Hepatocyte (in vitro differentiated cells): ENCODE data around the gene CNNM4. TPM values are rescaled to one million over a fixed set of nuclear protein-coding genes. Genes with fewer than 3 reads are reported as not detected.
A peak's percentile ranks its signal among the peaks of the same experiment; 100 is the strongest.

Source experiments
- DNase-seq: peaks from one replicate; pipeline ENCODE4 v3.0.0-alpha.2; 2016; ENCODE audit warnings: low spot score
- H2AFZ ChIP-seq: fragments of 200-600 bp; sonication (generic); 2 replicates; pipeline ENCODE4 v1.6.0; 2016; ENCODE audit warnings: antibody characterized with exemption, mild to moderate bottlenecking
- H3K27ac ChIP-seq: fragments of 200-600 bp; sonication (generic); 2 replicates; pipeline ENCODE4 v1.5.1; 2016; ENCODE audit warnings: mild to moderate bottlenecking
- H3K27me3 ChIP-seq: fragments of 200-600 bp; sonication (generic); 2 replicates; pipeline ENCODE4 v1.6.1; 2016
- H3K36me3 ChIP-seq: fragments of 200-600 bp; sonication (generic); replicated peaks from 2 replicates; pipeline ENCODE4 v1.5.1; 2016; ENCODE audit warnings: low read depth; ENCODE audit not compliant: insufficient read depth
- H3K4me1 ChIP-seq: fragments of 200-600 bp; sonication (generic); 2 replicates; pipeline ENCODE4 v1.5.1; 2016; ENCODE audit warnings: mild to moderate bottlenecking, moderate library complexity; ENCODE audit not compliant: insufficient read depth
- H3K4me2 ChIP-seq: fragments of 200-600 bp; sonication (generic); 2 replicates; pipeline ENCODE4 v1.6.0; 2016
- H3K4me3 ChIP-seq: fragments of 200-600 bp; sonication (generic); 2 replicates; pipeline ENCODE4 v1.5.1; 2016; ENCODE audit warnings: mild to moderate bottlenecking
- H3K79me2 ChIP-seq: fragments of 200-600 bp; sonication (generic); 2 replicates; pipeline ENCODE4 v1.6.0; 2017; ENCODE audit warnings: mild to moderate bottlenecking
- H3K9me2 ChIP-seq: fragments of 200-600 bp; sonication (generic); replicated peaks from 2 replicates; pipeline ENCODE4 v1.6.0; 2017; ENCODE audit warnings: mild to moderate bottlenecking; ENCODE audit not compliant: insufficient read depth
- H3K9me3 ChIP-seq: fragments of 200-600 bp; sonication (generic); 2 replicates; pipeline ENCODE4 v1.5.1; 2016; ENCODE audit warnings: low read depth, mild to moderate bottlenecking
- H4K20me1 ChIP-seq: fragments of 200-600 bp; sonication (generic); 2 replicates; pipeline ENCODE4 v1.6.0; 2016; ENCODE audit warnings: mild to moderate bottlenecking; ENCODE audit not compliant: insufficient read depth, poor library complexity, severe bottlenecking
- CTCF ChIP-seq: fragments of 200-600 bp; sonication (generic); IDR thresholded peaks from 2 replicates; pipeline ENCODE4 v1.5.1; 2016; ENCODE audit warnings: antibody characterized with exemption, mild to moderate bottlenecking; ENCODE audit not compliant: poor library complexity
- EZH2 ChIP-seq: fragments of 200-600 bp; sonication (generic); IDR thresholded peaks from 2 replicates; pipeline ENCODE4 v1.6.1; 2016; ENCODE audit warnings: antibody characterized with exemption, mild to moderate bottlenecking, borderline replicate concordance
- EZH2phosphoT487 ChIP-seq: fragments of 200-600 bp; sonication (generic); IDR thresholded peaks from one replicate; pipeline ENCODE4 v1.6.1; 2018; ENCODE audit warnings: antibody characterized with exemption, mild to moderate bottlenecking, low read depth, moderate library complexity; ENCODE audit not compliant: unreplicated experiment, severe bottlenecking
- WGBS: methylation state at CpG from one replicate; pipeline ENCODE4 v1.1.6; 2016; ENCODE audit warnings: low lambda C conversion rate; ENCODE audit errors: missing lambda C conversion rate; 5-methylcytosine and 5-hydroxymethylcytosine counted together
- polyA plus RNA-seq: library from polyadenylated mRNA; unstranded; fragments of >200 nt; fragmentation: Nextera tagmentation; extraction: Ambion mirVana; gene quantifications from 2 replicates; pipeline ENCODE4 v1.2.1, GENCODE V29; 2016
- total RNA-seq: library from RNA; depleted of rRNA; stranded (reverse); fragments of >200 nt; gene quantifications from 2 replicates; pipeline ENCODE4 v1.2.3, GENCODE V29; 2014

The CNNM4 gene
- total and polyA plus RNA-seq, 2 experiments from 2014 or later = 8.8 to 10.8 TPM

GRCh38 chr2:96764253-96764637 lies 3.5 kb downstream of the CNNM4 start:
- Histone ChIP-seq H4K20me1 (no peaks in the 10 kb centered on the region), H3K27ac (peak overlapping the region; percentile 81), H3K4me1 (peaks cover 50% of the 10 kb centered on the region), H3K9me3 (no peaks in the 10 kb centered on the region), H3K4me3 (peak overlapping the region; percentile 24), H3K79me2 (peaks cover 76% of the 10 kb centered on the region), H3K4me2 (peak overlapping the region; percentile 82), H3K27me3 (no peaks in the 10 kb centered on the region), H3K36me3 (no peaks in the 10 kb centered on the region), H3K9me2 (no peaks in the 10 kb centered on the region), H2AFZ (peak overlapping the region; percentile 42)
- TF ChIP-seq EZH2phosphoT487 (no peak), CTCF (no peak), EZH2 (no peak)
- peak; percentile 40 for DNase-seq
- WGBS = 24% methylated on average over 8 of the region's 8 CpGs

- peaks cover 44% of the 10 kb centered on the region for H3K4me1 ChIP-seq
Measured at GRCh38 chr2:96767135-96767871, 6.6 kb downstream of the CNNM4 start.

GRCh38 chr2:96768083-96768561 lies 7.4 kb downstream of the CNNM4 start:
- H3K4me1 ChIP-seq = peaks cover 36% of the 10 kb centered on the region
- peak; percentile 48 for DNase-seq
- no peak overlapping the region for H3K4me3 ChIP-seq
- H4K20me1 ChIP-seq = no peaks in the 10 kb centered on the region
- no peaks in the 10 kb centered on the region for H3K9me3 ChIP-seq
- peak overlapping the region; percentile 49 for H3K27ac ChIP-seq
- no peak overlapping the region for H2AFZ ChIP-seq
- WGBS = 62% methylated on average over 8 of the region's 8 CpGs
- H3K9me2 ChIP-seq = no peaks in the 10 kb centered on the region
- no peak for TF ChIP-seq EZH2phosphoT487
- no peak for TF ChIP-seq EZH2
- no peak for TF ChIP-seq CTCF
- H3K79me2 ChIP-seq = peaks cover 83% of the 10 kb centered on the region
- H3K36me3 ChIP-seq = no peaks in the 10 kb centered on the region
- H3K27me3 ChIP-seq = no peaks in the 10 kb centered on the region
- peak overlapping the region; percentile 53 for H3K4me2 ChIP-seq

More at GRCh38 chr2:96767135-96767871, 6.6 kb downstream of the CNNM4 start:
- H3K79me2 ChIP-seq = peaks cover 87% of the 10 kb centered on the region
- H3K4me2 ChIP-seq = peak overlapping the region; percentile 53
- H3K27me3 ChIP-seq = no peaks in the 10 kb centered on the region
- 84% methylated on average over 9 of the region's 9 CpGs for WGBS
- H3K4me3 ChIP-seq = no peak overlapping the region
- TF ChIP-seq EZH2phosphoT487 = no peak
- no peak for TF ChIP-seq CTCF
- no peaks in the 10 kb centered on the region for H3K9me2 ChIP-seq
- H2AFZ ChIP-seq = no peak overlapping the region
- H3K27ac ChIP-seq = peak overlapping the region; percentile 49
- H4K20me1 ChIP-seq = no peaks in the 10 kb centered on the region
- no peaks in the 10 kb centered on the region for H3K9me3 ChIP-seq
- H3K36me3 ChIP-seq = no peaks in the 10 kb centered on the region
- no peak for DNase-seq
